GM23338 (cell line): Measurements from ENCODE around the gene SLC22A14. TPM values are rescaled to one million over a fixed set of nuclear protein-coding genes. Genes with fewer than 3 reads are reported as not detected.

ENCODE experiments used
- ATAC-seq: fragments of 200-7000 bp; cut with Tn5 transposase; 3 replicates; pipeline ENCODE4 v1.9.1; 2020
- DNase-seq: peaks from one replicate; pipeline ENCODE4 v3.0.0-alpha.2; 2015; ENCODE audit warnings: low spot score
- H2AFZ ChIP-seq: fragments of 200-600 bp; sonication (generic); 2 replicates; pipeline ENCODE4 v1.8.0; 2016; ENCODE audit warnings: antibody characterized with exemption, mild to moderate bottlenecking, moderate library complexity
- H3F3A ChIP-seq: fragments of 200-600 bp; sonication (generic); replicated peaks from 2 replicates; pipeline ENCODE4 v1.8.0; 2017; ENCODE audit warnings: antibody characterized with exemption, mixed run types, low read depth
- H3K27ac ChIP-seq: fragments of 200-600 bp; sonication (generic); 2 replicates; pipeline ENCODE4 v1.6.1; 2016; ENCODE audit warnings: low read depth
- H3K27me3 ChIP-seq: fragments of 200-600 bp; sonication (generic); 2 replicates; pipeline ENCODE4 v1.8.0; 2016; ENCODE audit warnings: mild to moderate bottlenecking, mixed run types, moderate library complexity; ENCODE audit not compliant: insufficient read depth
- H3K36me3 ChIP-seq: fragments of 200-600 bp; sonication (generic); 2 replicates; pipeline ENCODE4 v1.8.0; 2016; ENCODE audit warnings: mild to moderate bottlenecking; ENCODE audit not compliant: insufficient read depth
- H3K4me1 ChIP-seq: fragments of 200-600 bp; sonication (generic); 2 replicates; pipeline ENCODE4 v1.8.0; 2016; ENCODE audit warnings: mild to moderate bottlenecking, moderate library complexity; ENCODE audit not compliant: insufficient read depth
- H3K4me2 ChIP-seq: fragments of 200-600 bp; sonication (generic); 2 replicates; pipeline ENCODE4 v1.7.1; 2017; ENCODE audit warnings: mixed run types
- H3K4me3 ChIP-seq: fragments of 200-600 bp; sonication (generic); 2 replicates; pipeline ENCODE4 v1.6.1; 2016; ENCODE audit warnings: mixed run types
- H3K79me2 ChIP-seq: fragments of 200-600 bp; sonication (generic); replicated peaks from 2 replicates; pipeline ENCODE4 v1.8.0; 2017; ENCODE audit warnings: mild to moderate bottlenecking; ENCODE audit not compliant: insufficient read depth
- H3K9me2 ChIP-seq: fragments of 200-600 bp; sonication (generic); 2 replicates; pipeline ENCODE4 v1.8.0; 2017; ENCODE audit not compliant: insufficient read depth
- H4K20me1 ChIP-seq: fragments of 200-600 bp; sonication (generic); replicated peaks from 2 replicates; pipeline ENCODE4 v1.8.0; 2017; ENCODE audit warnings: mild to moderate bottlenecking; ENCODE audit not compliant: insufficient read depth
- H3K27ac Mint-ChIP-seq: 2 replicates; pipeline ENCODE4 v1.8.0; 2020; ENCODE audit warnings: inconsistent platforms, mild to moderate bottlenecking, moderate library complexity, mixed read lengths
- H3K27me3 Mint-ChIP-seq: 3 replicates; pipeline ENCODE4 v1.8.0; 2022; ENCODE audit warnings: low read depth, mild to moderate bottlenecking, moderate library complexity, mixed read lengths, inconsistent platforms; ENCODE audit not compliant: insufficient read depth, poor library complexity
- H3K36me3 Mint-ChIP-seq: 3 replicates; pipeline ENCODE4 v1.8.0; 2021; ENCODE audit warnings: low read depth, mild to moderate bottlenecking, inconsistent platforms, moderate library complexity, mixed read lengths
- H3K4me1 Mint-ChIP-seq: 3 replicates; pipeline ENCODE4 v1.8.0; 2020; ENCODE audit warnings: mild to moderate bottlenecking, inconsistent platforms, mixed read lengths
- H3K4me3 Mint-ChIP-seq: 3 replicates; pipeline ENCODE4 v1.8.0; 2021; ENCODE audit warnings: moderate library complexity, mild to moderate bottlenecking, inconsistent platforms, mixed read lengths
- H3K9me3 Mint-ChIP-seq: 3 replicates; pipeline ENCODE4 v1.8.0; 2020; ENCODE audit warnings: moderate library complexity, mild to moderate bottlenecking, inconsistent platforms, mixed read lengths
- CREB1 ChIP-seq: fragments of 250-450 bp; sonication (Bioruptor Pico); IDR thresholded peaks from 2 replicates; pipeline ENCODE4 v1.5.0; 2020; ENCODE audit warnings: low read depth, mild to moderate bottlenecking, moderate library complexity
- EZH2 ChIP-seq: fragments of 200-600 bp; sonication (generic); IDR thresholded peaks from one replicate; pipeline ENCODE4 v1.8.0; 2017; ENCODE audit warnings: antibody characterized with exemption, mild to moderate bottlenecking, low read depth; ENCODE audit not compliant: unreplicated experiment
- EZH2phosphoT487 ChIP-seq: fragments of 200-600 bp; sonication (generic); IDR thresholded peaks from one replicate; pipeline ENCODE4 v1.8.1; 2018; ENCODE audit warnings: antibody characterized with exemption; ENCODE audit not compliant: unreplicated experiment
- JUNB ChIP-seq: IDR thresholded peaks from one replicate; pipeline ENCODE4 v1.6.1; 2016; ENCODE audit warnings: antibody characterized with exemption; ENCODE audit not compliant: unreplicated experiment
- NANOG ChIP-seq: IDR thresholded peaks from 2 replicates; pipeline ENCODE4 v1.6.1; 2016; ENCODE audit warnings: antibody characterized with exemption, borderline replicate concordance
- POLR2AphosphoS5 ChIP-seq: IDR thresholded peaks from 2 replicates; pipeline ENCODE4 v1.6.1; 2016; ENCODE audit warnings: antibody characterized with exemption, low read depth
- STAT1 ChIP-seq: IDR thresholded peaks from one replicate; pipeline ENCODE4 v1.6.1; 2016; ENCODE audit warnings: antibody characterized with exemption; ENCODE audit not compliant: unreplicated experiment
- ZNF114 ChIP-seq: fragments of 250-450 bp; sonication (Bioruptor Pico); IDR thresholded peaks from 2 replicates; pipeline ENCODE4 v1.5.0; 2020; ENCODE audit warnings: mild to moderate bottlenecking, moderate library complexity
- ZNF331 ChIP-seq: fragments of 250-450 bp; sonication (Bioruptor Pico); IDR thresholded peaks from 2 replicates; pipeline ENCODE4 v1.5.0; 2020; ENCODE audit warnings: low read depth, mild to moderate bottlenecking, moderate library complexity
- polyA plus RNA-seq: library from polyadenylated mRNA; unstranded; fragments of >200 nt; fragmentation: Nextera tagmentation; extraction: Ambion mirVana; gene quantifications from 2 replicates; pipeline ENCODE4 v1.2.1, GENCODE V29; 2016
- total RNA-seq: library from RNA; depleted of rRNA; stranded (reverse); fragments of >200 nt; shearing (Covaris generic); gene quantifications from 2 replicates; pipeline ENCODE4 v1.2.3, GENCODE V29; 2014
- TF ChIP-seq, protein P1 (sequence below): IDR thresholded peaks from 2 replicates; pipeline ENCODE4 v1.6.1; 2016; ENCODE audit warnings: antibody characterized with exemption
- TF ChIP-seq, protein P2 (sequence below): fragments of 250-450 bp; sonication (Bioruptor Pico); IDR thresholded peaks from 2 replicates; pipeline ENCODE4 v1.5.0; 2020; ENCODE audit warnings: mild to moderate bottlenecking, moderate library complexity
- TF ChIP-seq, protein P3 (sequence below), 2 experiments: fragments of 200-600 bp in 1 of 2; sonication (generic) in 1 of 2; conservative IDR thresholded peaks; 2 replicates each; pipeline versions ENCODE4 v1.5.1 to v1.6.1; 2016 to 2017; ENCODE audit warnings: antibody characterized with exemption in 2 of 2, low read depth in 2 of 2, mild to moderate bottlenecking in 2 of 2, moderate library complexity in 1 of 2
- TF ChIP-seq, protein P4 (sequence below): IDR thresholded peaks from one replicate; pipeline ENCODE4 v1.6.1; 2018; ENCODE audit warnings: antibody characterized with exemption; ENCODE audit not compliant: unreplicated experiment

The SLC22A14 gene
- total and polyA plus RNA-seq, 2 experiments from 2014 or later: not detected

DNA sequence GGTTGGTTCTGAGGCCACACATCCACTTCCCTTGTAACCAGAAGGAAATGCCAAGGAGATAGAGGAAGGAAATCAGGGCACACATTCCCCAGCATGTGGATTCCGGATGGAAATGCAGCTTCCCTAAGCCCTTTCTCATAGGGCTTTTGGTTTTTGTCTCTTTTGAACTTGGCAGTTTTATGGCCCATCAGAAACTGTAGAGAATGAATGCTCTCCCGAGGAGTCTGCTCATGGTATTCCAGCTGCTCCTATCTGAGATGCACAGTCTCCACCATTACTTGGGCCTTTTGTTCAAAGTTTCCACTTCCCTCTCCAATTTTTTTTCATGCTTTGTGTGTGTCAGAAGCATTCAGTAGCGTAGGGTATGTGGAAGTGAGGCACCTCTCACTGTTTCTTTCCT is 85.7 kb downstream of the SLC22A14 start:
- Mint-ChIP-seq H3K4me3 (no peak overlapping the region), H3K36me3 (peaks cover 49% of the 10 kb centered on the region), H3K4me1 (no peaks in the 10 kb centered on the region), H3K27ac (no peak overlapping the region), H3K27me3 (peaks cover 4% of the 10 kb centered on the region), H3K9me3 (peaks cover 13% of the 10 kb centered on the region)
- Histone ChIP-seq H3K4me3 (no peak overlapping the region), H3F3A (no peaks in the 10 kb centered on the region), H2AFZ (no peak overlapping the region), H4K20me1 (no peaks in the 10 kb centered on the region), H3K4me2 (no peak overlapping the region), H3K9me2 (no peaks in the 10 kb centered on the region), H3K27me3 (no peaks in the 10 kb centered on the region), H3K27ac (no peak overlapping the region), H3K36me3 (peaks cover 2% of the 10 kb centered on the region; the same call in 1 of the 2 replicates), H3K79me2 (no peaks in the 10 kb centered on the region), H3K4me1 (no peaks in the 10 kb centered on the region)
- no peak for DNase-seq
- no peak for ATAC-seq
- TF ChIP-seq ZNF331 (CRISPR knock-in tag): no peak
- no peak for TF ChIP-seq EZH2phosphoT487
- TF ChIP-seq STAT1: no peak
- TF ChIP-seq, protein P1, sequence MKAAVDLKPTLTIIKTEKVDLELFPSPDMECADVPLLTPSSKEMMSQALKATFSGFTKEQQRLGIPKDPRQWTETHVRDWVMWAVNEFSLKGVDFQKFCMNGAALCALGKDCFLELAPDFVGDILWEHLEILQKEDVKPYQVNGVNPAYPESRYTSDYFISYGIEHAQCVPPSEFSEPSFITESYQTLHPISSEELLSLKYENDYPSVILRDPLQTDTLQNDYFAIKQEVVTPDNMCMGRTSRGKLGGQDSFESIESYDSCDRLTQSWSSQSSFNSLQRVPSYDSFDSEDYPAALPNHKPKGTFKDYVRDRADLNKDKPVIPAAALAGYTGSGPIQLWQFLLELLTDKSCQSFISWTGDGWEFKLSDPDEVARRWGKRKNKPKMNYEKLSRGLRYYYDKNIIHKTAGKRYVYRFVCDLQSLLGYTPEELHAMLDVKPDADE: no peak
- TF ChIP-seq NANOG: no peak
- TF ChIP-seq, protein P2, sequence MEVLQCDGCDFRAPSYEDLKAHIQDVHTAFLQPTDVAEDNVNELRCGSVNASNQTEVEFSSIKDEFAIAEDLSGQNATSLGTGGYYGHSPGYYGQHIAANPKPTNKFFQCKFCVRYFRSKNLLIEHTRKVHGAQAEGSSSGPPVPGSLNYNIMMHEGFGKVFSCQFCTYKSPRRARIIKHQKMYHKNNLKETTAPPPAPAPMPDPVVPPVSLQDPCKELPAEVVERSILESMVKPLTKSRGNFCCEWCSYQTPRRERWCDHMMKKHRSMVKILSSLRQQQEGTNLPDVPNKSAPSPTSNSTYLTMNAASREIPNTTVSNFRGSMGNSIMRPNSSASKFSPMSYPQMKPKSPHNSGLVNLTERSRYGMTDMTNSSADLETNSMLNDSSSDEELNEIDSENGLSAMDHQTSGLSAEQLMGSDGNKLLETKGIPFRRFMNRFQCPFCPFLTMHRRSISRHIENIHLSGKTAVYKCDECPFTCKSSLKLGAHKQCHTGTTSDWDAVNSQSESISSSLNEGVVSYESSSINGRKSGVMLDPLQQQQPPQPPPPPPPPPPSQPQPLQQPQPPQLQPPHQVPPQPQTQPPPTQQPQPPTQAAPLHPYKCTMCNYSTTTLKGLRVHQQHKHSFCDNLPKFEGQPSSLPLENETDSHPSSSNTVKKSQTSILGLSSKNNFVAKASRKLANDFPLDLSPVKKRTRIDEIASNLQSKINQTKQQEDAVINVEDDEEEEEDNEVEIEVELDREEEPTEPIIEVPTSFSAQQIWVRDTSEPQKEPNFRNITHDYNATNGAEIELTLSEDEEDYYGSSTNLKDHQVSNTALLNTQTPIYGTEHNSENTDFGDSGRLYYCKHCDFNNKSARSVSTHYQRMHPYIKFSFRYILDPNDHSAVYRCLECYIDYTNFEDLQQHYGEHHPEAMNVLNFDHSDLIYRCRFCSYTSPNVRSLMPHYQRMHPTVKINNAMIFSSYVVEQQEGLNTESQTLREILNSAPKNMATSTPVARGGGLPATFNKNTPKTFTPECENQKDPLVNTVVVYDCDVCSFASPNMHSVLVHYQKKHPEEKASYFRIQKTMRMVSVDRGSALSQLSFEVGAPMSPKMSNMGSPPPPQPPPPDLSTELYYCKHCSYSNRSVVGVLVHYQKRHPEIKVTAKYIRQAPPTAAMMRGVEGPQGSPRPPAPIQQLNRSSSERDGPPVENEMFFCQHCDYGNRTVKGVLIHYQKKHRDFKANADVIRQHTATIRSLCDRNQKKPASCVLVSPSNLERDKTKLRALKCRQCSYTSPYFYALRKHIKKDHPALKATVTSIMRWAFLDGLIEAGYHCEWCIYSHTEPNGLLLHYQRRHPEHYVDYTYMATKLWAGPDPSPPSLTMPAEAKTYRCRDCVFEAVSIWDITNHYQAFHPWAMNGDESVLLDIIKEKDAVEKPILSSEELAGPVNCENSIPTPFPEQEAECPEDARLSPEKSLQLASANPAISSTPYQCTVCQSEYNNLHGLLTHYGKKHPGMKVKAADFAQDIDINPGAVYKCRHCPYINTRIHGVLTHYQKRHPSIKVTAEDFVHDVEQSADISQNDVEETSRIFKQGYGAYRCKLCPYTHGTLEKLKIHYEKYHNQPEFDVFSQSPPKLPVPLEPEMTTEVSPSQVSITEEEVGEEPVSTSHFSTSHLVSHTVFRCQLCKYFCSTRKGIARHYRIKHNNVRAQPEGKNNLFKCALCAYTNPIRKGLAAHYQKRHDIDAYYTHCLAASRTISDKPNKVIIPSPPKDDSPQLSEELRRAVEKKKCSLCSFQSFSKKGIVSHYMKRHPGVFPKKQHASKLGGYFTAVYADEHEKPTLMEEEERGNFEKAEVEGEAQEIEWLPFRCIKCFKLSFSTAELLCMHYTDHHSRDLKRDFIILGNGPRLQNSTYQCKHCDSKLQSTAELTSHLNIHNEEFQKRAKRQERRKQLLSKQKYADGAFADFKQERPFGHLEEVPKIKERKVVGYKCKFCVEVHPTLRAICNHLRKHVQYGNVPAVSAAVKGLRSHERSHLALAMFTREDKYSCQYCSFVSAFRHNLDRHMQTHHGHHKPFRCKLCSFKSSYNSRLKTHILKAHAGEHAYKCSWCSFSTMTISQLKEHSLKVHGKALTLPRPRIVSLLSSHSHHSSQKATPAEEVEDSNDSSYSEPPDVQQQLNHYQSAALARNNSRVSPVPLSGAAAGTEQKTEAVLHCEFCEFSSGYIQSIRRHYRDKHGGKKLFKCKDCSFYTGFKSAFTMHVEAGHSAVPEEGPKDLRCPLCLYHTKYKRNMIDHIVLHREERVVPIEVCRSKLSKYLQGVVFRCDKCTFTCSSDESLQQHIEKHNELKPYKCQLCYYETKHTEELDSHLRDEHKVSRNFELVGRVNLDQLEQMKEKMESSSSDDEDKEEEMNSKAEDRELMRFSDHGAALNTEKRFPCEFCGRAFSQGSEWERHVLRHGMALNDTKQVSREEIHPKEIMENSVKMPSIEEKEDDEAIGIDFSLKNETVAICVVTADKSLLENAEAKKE: no peak
- no peak for TF ChIP-seq CREB1 (CRISPR knock-in tag)
- TF ChIP-seq POLR2AphosphoS5: no peak
- TF ChIP-seq, protein P3, sequence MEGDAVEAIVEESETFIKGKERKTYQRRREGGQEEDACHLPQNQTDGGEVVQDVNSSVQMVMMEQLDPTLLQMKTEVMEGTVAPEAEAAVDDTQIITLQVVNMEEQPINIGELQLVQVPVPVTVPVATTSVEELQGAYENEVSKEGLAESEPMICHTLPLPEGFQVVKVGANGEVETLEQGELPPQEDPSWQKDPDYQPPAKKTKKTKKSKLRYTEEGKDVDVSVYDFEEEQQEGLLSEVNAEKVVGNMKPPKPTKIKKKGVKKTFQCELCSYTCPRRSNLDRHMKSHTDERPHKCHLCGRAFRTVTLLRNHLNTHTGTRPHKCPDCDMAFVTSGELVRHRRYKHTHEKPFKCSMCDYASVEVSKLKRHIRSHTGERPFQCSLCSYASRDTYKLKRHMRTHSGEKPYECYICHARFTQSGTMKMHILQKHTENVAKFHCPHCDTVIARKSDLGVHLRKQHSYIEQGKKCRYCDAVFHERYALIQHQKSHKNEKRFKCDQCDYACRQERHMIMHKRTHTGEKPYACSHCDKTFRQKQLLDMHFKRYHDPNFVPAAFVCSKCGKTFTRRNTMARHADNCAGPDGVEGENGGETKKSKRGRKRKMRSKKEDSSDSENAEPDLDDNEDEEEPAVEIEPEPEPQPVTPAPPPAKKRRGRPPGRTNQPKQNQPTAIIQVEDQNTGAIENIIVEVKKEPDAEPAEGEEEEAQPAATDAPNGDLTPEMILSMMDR (conservative IDR thresholded peaks at IDR 0.05; ENCODE audit: low read depth in 2 of 2): no peak
- TF ChIP-seq JUNB: no peak
- TF ChIP-seq, protein P4, sequence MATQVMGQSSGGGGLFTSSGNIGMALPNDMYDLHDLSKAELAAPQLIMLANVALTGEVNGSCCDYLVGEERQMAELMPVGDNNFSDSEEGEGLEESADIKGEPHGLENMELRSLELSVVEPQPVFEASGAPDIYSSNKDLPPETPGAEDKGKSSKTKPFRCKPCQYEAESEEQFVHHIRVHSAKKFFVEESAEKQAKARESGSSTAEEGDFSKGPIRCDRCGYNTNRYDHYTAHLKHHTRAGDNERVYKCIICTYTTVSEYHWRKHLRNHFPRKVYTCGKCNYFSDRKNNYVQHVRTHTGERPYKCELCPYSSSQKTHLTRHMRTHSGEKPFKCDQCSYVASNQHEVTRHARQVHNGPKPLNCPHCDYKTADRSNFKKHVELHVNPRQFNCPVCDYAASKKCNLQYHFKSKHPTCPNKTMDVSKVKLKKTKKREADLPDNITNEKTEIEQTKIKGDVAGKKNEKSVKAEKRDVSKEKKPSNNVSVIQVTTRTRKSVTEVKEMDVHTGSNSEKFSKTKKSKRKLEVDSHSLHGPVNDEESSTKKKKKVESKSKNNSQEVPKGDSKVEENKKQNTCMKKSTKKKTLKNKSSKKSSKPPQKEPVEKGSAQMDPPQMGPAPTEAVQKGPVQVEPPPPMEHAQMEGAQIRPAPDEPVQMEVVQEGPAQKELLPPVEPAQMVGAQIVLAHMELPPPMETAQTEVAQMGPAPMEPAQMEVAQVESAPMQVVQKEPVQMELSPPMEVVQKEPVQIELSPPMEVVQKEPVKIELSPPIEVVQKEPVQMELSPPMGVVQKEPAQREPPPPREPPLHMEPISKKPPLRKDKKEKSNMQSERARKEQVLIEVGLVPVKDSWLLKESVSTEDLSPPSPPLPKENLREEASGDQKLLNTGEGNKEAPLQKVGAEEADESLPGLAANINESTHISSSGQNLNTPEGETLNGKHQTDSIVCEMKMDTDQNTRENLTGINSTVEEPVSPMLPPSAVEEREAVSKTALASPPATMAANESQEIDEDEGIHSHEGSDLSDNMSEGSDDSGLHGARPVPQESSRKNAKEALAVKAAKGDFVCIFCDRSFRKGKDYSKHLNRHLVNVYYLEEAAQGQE: no peak
- TF ChIP-seq EZH2: no peak
- no peak for TF ChIP-seq ZNF114 (CRISPR knock-in tag)
